Activated CD4-positive, CD25-positive, alpha-beta regulatory T cell treated with anti-CD3 and anti-CD28 coated beads, Interleukin-2, amount 50 U/mL, for 16 hours (primary cell): ENCODE data around the gene UBE2Q2.
A peak's percentile ranks its signal among the peaks of the same experiment; 100 is the strongest.
"Not testable (repeated sequence)": the region's sequence is repeated elsewhere in the genome, so short reads cannot be mapped to it uniquely, and the experiment has no call there.

ENCODE experiments used
- DNase-seq: peaks from one replicate; pipeline ENCODE4 v3.0.0-alpha.2; 2020; ENCODE audit warnings: low read depth, low spot score

UBE2Q2 gene

DNA sequence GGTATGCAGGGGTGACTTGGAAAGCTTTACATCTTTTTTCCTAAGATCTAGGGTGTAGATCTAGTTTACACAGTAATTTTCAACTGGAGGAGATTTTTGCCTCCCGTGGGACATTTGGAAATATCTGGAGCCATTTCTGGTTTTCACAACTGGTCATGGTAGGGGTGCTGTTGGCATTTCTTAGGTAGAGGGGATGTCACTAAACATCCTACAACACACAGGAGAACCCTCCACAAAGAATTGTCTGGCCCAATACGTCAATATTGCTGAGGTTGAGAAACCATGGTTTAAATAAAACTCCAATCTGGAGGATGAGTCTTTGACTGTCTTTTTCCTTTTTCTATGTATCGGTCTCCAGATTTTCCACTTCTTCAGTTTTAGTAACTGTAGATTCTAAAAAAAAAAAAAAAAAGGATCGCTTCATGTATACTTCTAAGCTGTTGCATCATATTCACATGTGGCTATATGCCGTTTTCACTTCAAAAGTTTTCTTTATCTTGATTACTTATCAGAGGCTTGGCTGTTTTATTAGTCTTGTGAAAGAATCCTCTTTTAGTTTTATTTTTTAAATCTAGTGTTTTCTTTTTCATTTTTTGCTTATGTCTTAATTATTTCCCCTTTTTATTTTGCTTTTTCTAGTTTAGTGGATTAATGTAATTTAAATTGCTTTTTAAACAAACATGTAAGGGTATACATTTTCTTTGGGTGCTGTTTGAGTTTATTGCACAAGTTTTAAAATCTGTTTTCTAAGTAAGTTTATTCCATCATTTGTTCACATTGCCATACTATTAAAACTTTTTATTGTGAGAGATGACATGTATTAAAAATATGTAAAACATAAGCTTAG lies 21.2 kb downstream of the UBE2Q2 start:
- no peak for DNase-seq

DNA sequence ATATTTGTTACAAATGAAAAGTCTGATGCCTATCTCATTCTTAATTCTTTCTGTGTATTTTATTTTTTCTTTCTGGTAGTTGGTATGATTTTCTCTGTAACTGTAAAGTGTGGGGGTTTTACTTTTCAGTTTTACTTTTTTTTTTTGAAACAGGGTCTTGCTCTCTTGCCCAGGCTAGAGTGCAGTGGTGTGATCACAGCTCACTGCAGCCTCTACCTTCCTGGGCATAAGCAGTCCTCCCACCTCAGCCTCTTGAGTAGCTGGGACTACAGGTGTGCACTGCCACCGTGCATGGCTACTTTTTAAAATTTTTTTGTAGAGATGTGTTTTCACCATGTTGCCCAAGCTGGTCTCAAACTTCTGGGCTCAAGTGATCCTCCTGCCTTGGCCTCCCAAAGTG lies 22.8 kb downstream of the UBE2Q2 start:
- DNase-seq: not testable (repeated sequence)

DNA sequence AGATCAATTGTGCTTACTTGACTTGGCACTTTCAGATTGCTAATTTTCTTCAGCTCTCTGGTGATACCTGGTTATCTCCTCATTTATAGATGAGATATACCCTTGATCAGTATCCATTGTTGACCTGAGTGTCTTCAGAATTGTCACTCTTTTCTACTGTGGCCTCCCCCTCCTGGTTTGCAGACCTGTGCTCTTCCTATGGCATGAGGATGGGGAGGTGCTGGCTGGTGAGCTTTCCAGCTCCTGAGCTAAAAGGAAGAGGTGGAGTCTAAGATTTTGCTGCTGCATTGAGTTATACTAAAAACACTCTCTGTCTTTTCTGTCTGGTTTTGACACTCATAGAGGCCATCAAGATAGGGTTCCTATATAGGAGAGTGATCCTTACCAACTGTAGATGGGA lies 23.7 kb downstream of the UBE2Q2 start:
- DNase-seq: no peak

DNA sequence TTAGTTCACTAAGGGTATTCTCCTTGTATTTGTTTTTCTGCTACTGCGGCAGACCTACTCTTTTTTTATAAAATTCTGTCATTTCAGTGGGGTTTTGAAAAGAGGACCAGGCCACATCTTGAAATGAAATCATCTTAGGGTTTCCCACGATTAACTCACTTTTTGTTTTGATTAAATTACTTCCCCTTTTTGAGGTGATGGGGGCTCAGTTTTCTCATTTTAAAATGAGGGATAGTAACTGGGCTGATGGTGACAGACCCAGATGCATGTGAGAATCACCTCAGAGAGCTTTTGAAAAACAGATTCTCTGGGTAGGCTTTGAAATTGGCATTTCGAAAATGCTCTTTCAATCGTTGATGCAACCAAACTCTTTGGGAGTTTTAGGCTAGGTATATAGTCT lies 24.2 kb downstream of the UBE2Q2 start:
- no peak for DNase-seq

DNA sequence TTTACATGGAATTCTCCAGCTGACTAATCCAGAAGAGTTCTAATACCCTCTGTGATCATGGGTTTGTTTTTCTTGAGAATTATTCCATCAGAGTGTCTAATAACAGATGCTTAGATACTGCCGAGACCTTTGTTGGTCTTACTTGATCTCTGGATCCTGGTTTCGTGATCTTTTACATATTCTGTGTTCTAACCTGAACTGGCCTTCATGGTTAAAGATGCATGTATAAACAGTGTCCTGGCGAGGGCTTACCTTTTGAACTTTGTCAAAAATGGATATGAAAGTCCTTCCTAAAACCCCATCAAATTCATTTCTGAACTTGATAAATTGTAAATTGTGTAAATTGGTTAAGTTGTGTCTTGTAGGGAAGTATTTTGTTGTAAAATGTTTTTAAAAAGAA lies 24.8 kb downstream of the UBE2Q2 start:
- no peak for DNase-seq

DNA sequence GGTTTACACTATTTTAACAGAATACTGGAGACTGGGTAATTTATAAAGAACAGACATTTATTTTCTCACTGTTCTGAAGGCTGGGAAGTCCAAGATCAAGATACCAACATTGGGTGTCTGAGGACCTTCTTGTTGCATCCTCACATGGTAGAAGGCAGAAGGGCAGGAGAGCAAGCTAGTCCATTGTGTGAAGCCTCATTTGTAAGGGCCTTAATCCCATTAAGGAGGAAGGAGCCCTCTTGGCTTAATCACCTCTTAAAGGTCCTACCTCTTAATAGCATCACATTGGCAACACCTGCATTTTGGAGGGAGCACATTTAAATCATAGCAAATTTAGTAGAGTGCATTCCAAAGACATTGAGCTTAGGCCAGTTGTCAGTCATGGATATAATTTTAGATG lies 26.2 kb downstream of the UBE2Q2 start:
- DNase-seq: no peak

DNA sequence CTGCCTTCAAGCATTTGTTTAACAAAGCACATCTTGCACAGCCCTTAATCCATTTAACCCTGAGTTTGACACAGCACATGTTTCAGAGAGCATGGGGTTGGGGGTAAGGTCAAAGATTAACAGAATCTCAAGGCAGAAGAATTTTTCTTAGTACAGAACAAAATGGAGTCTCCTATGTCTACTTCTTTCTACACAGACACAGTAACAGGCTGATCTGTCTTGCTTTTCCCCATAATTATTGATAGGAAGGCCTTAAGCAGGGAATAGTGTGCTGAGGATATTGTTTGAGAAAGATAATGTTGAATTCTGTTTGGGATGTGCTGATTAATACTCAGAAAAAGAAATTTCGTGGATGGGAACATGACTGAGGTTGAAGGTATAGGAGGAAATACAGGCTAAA lies 28.3 kb downstream of the UBE2Q2 start:
- not testable (repeated sequence) for DNase-seq

DNA sequence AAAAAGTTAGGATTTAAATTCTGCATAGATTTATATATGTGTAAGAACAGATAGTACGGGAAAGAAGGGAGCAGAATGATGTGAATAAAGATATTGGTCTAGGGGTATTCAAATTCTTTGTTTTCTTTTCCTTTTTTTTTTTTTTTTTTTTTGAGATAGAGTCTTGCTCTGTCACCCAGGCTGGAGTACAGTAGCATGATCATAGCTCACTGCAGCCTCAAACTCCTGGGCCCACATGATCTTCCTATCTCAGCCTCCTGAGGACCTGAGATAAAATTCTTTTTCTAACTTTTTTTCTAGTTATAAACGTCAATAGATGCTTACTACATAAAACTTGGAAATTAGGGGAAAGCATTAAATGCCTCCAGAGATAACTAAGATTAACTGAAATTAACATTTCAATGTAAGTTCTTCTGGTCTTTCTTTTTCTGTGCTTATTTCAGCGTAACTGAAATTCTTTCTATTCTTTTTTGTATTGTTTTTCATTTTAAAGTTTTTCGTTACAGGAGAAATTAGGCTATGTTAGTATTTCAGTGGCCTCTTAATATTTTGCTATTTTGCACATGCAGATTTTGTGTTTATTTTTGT lies 29.2 kb downstream of the UBE2Q2 start:
- DNase-seq: no peak

DNA sequence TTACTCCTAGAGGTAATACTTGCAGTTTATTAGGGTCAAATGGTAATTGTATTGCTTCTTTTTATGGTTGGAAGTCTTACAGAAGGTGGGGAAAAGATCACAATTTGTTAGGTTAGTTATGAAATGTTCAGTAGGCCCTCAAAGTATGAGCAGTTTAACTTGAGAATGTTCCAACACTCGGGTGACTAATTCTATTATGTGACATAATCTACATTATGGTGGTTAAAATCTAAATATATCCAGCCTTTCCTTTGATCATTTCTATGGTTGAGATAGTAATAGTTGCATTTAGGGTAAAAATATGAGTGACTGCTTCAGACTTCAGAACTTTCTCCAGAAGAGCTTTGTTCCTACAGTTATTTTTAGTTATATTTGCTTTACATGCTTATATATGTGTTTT lies 40.8 kb downstream of the UBE2Q2 start:
- DNase-seq: no peak

DNA sequence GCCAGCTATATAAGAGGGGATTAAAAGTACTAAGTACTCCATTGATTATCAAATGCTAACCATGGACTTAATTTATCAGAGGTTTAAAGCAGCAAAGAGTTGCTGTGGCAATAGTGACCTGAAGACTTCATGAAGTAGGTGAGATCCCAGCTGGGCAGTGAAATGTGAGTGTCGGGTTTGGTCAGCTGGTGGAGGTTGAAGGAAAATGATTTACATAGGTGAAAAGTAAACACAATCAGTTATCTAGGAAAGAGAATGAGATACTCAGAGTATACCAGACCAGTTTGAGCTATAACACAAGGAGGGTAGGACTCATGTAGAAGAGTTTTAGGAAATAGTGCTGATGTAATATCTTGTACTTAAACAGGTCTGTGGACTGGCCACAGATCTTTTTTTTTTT lies 43.9 kb downstream of the UBE2Q2 start:
- no peak for DNase-seq

DNA sequence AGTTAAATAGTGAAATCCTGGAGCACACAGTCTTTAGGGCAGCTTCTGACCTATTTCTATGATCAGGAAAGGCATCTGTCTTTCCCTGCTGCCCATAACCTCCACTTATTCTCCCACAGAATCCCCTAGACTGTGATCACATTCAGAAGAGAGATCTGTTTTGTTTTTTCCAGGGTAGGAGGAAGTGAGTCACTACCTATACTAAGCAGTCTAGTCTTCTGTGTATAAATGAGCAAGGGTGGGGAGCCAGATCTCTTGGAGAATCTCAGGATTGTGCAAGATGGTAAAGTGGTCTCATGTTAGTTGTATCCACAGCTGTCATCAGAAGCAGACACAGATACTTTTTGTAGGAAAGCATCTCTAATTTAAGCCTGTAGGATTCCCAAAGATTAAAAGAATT lies 48.6 kb downstream of the UBE2Q2 start:
- no peak for DNase-seq

DNA sequence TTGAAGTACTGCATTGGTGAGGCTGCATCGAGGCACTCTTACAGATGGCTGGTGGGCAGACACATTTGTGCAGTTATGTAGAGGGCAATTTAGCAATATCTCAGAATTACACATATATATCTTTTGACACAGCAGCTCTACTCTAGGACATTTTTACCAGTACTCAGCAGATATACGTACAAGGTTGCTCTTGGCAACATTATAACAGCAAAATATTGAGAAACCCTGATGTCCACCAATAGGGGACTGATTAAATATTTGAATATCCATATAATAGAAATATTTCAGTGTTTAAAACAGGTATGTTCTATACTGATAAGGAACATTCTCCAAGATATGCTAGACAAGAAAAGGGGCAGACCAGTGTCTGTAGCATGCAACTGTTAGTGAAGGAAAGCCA lies 52.5 kb downstream of the UBE2Q2 start:
- no peak for DNase-seq

DNA sequence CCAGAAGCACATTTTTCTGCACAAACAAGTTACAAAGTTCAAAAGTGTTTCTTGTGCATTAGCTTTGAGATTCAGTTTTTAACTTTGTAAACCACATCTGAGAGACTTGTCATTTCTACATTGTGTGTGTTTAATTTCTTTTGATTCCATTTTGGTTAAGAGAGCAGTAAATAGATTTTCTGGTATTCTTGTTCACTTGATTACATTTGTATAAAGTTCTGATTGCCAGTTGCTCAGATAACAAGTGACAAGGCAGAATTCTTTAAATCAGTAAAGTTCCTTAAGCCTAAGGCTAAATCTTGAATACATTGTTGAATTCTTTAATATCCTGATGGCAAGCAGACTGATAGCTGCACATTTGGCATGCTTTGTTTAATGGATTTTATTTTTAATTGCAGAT lies 57.3 kb downstream of the UBE2Q2 start:
- DNase-seq: no peak

DNA sequence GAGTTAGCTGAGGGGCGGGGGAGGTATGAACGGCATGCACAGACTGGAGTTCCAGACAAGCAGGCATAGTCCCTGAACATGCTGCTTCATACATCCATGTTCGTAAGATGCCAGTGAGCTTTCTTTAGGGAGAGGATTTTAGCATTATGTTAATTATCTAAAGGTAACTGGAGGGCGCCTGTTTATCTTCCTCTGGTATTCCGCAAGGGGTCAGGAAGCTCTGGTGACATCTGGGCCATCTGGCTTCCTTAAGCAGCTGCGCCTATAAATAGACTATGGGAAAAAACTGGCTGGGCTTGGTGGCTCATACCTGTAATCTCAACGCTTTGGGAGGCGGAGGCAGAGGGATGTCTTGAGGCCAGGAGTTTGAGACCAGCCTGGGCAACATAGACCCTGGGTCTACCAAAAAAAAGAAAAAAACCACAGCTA lies 58.9 kb downstream of the UBE2Q2 start:
- DNase-seq: no peak

DNA sequence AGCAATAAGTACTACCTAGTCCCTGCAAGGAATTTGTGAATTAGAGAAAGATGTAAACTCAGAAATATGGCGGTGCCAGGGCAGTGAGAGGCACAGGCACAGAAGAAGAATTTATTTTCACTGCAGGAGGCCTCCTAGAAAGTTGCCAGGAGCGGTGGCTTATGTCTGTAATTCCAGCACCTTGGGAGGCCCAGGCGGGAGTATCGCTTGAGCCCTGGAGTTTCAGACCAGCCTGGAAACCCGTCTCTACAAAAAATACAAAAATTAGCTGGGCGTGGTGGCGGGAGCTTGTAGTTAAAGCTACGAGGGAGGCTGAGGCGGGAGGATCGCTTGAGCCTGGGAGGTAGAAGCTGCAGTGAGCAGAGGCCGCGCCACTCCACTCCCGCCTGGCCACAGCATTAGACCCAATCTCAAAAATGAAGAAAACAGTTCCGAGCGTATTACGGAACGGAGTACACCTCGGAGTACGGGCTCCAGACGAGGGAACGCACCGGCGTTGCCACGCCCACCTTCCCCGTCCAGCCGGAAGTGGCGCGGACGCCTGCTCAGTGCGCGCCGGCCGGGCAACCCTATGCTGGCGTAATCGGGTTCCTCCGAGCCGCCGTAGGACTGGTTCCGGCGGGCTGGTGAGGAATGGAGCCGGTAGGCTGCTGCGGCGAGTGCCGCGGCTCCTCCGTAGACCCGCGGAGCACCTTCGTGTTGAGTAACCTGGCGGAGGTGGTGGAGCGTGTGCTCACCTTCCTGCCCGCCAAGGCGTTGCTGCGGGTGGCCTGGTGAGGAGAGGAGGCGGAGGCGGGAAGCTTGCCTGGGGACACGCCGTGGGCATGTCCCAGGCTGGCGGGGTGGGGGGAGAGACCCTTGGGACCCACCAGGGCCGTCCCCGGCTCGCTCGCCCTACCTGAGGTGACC lies 60.3 kb downstream of the UBE2Q2 start, which contains the start of gene FBXO22:
TSS of gene FBXO22 (plus strand) at position 548 of the 909 bp plus-strand sequence. CDS start at position 634, 86 bp downstream.
- DNase-seq: peak; percentile 77

DNA sequence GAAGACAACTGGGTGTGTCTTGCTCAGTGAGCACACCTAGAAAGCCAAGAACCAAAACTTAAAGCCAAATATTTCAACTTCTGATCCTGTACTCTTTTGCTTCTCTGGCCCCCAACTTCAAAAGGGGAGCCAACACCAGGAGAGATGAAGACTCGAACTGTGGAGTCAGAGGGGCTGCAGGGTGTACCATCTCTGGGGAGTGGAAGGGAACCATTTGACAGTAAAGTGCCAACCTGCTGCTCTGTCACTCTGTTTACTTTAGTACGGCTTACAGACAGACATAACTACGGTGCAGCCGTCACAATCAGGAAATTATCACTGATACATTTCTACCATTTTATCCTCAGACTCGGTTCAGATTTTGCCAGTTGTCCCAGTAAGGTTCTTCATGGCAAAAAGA lies 62.0 kb downstream of the UBE2Q2 start:
- DNase-seq: no peak

DNA sequence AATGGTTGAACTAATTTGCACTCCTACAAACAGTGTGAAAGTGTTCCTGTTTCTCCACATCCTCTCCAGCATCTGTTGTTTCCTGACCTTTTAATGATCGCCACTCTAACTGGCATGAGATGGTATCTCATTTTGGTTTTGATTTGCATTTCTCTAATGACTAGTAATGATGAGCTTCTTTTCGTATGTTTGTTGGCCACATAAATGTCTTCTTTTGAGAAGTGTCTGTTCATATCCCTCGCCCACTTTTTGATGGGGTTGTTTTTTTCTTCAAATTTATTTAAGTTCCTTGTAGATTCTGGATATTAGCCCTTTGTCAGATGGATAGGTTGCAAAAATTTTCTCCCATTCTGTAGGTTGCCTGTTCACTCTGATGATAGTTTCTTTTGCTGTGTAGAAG lies 67.1 kb downstream of the UBE2Q2 start:
- DNase-seq: not testable (repeated sequence)

DNA sequence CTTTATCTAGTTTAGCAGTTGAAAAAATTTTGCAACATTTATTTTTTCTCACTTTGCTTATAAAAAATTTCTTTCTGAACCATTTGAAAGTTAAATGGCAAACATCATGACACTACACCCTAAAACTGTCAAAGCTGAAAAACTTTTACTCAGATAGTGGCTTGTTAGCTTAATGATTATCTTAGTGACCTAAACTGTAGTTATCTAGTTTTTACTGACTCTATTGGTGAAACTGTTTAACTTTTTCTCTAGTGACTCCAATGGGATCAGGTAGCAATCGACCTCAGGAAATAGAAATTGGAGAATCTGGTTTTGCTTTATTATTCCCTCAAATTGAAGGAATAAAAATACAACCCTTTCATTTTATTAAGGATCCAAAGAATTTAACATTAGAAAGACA lies 73.7 kb downstream of the UBE2Q2 start:
- no peak for DNase-seq

DNA sequence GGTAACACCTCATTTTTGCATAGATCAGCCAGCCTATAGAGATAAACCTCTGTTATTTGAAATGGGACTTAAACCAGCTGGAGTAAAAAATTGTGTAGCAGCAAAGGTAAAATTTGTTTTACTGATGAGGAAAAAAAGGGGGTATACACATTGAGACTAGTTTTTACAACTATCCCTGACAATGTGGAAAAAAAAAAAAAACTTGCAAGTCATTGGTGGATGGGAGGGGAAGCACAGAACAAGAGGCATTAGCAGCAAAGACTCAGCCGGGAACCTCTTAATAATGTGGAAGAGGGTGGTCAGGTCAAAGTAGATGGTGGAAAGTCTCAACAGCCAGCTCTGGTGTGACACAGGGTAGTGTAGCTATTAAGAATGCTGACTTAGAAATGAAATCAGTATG lies 74.9 kb downstream of the UBE2Q2 start:
- DNase-seq: no peak

DNA sequence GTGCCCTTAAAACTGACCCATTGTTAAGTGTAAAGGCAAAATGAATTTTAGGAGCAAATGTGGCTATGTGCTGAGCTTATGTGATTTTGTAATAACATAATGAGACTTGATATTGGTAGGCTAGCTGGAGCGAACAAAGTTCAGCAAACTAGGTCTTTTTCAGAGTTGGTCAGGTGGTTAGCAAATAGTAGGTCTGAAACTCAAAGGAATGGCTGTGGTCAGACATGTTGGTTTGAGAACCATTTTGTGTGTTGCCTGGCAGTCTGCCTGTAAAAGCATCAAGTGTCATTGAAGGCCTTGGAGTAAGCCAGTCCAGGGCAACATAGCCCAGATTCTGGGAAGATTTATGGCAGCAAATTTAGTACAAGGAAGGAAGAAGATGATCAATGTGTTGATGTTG lies 76.8 kb downstream of the UBE2Q2 start:
- no peak for DNase-seq

DNA sequence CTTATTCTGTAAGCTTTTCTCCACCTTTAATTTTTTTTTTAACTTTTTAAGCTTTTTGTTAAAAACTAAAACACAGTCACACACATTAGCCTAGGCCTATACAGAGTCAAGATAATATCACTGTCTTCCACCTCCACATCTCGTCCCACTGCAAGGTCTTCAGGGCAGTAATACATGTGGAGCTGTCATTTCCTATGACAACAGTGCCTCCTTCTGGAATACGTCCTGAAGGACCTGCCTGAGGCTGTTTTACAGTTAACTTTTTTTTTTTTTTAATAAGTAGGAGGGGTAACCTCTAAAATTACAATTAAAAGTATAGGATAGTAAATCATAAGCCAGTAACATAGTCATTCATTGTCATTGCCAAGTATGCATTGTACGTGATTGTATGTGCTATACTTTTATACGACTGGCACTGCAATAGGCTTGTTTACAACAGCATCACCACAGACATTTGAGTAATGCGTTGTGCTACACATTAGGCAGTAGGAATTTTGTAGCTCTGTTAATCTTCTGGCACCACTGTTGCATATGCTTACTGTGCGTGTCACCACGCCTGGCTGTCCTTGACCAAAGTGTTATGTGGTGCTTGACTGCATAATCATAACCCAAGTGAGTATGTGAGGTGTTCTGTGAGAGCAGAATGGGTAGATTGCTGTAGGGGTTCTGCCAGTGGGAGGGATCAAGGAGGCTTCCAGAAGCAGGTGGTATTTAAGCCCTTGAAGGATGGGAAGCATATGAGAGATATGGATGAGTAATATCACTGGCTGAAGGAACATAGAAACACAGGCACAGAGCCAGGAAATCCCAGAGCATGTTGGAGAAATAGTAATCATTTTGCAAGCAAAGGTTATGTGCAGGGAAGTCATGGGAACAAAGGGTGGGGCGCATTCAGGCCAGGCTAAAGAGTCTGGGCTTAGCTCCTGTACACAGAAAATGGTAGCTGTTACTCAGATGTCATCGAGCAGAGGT lies 78.8 kb downstream of the UBE2Q2 start:
- DNase-seq: no peak
